Measurements from ENCODE around the gene CPED1. TPM values are rescaled to one million over a fixed set of nuclear protein-coding genes. Genes with fewer than 3 reads are reported as not detected.

The CPED1 gene
- total RNA-seq, 1 experiment from 2014 or later, result 1.8 TPM

- H3K27me3 ChIP-seq (ENCODE audit: low read length), result peaks cover 58% of the 10 kb centered on the region
- DNase-seq (no peak), ATAC-seq (no peak)
- no peak overlapping the region for H2AFZ ChIP-seq (ENCODE audit: low read length)
- TF ChIP-seq, protein P1, sequence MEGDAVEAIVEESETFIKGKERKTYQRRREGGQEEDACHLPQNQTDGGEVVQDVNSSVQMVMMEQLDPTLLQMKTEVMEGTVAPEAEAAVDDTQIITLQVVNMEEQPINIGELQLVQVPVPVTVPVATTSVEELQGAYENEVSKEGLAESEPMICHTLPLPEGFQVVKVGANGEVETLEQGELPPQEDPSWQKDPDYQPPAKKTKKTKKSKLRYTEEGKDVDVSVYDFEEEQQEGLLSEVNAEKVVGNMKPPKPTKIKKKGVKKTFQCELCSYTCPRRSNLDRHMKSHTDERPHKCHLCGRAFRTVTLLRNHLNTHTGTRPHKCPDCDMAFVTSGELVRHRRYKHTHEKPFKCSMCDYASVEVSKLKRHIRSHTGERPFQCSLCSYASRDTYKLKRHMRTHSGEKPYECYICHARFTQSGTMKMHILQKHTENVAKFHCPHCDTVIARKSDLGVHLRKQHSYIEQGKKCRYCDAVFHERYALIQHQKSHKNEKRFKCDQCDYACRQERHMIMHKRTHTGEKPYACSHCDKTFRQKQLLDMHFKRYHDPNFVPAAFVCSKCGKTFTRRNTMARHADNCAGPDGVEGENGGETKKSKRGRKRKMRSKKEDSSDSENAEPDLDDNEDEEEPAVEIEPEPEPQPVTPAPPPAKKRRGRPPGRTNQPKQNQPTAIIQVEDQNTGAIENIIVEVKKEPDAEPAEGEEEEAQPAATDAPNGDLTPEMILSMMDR (conservative IDR thresholded peaks at IDR 0.05; ENCODE audit: low read depth, low read length), result no peak
- no peak for TF ChIP-seq EZH2 (IDR thresholded peaks at IDR 0.05; ENCODE audit: low read length, unreplicated experiment)
- no peaks in the 10 kb centered on the region for H4K20me1 ChIP-seq (ENCODE audit: low read length)
- H3K4me1 ChIP-seq (ENCODE audit: insufficient read depth, low read length), result no peaks in the 10 kb centered on the region
- no peak overlapping the region for H3K4me2 ChIP-seq (ENCODE audit: low read length)
- CTCF ChIA-PET, result no interaction called here
- H3F3A ChIP-seq (ENCODE audit: low read length, unreplicated experiment), result no peaks in the 10 kb centered on the region
- H3K36me3 ChIP-seq (ENCODE audit: low read depth, low read length), result no peaks in the 10 kb centered on the region
- no peak overlapping the region for H3K27ac ChIP-seq (ENCODE audit: low read length)
- H3K79me2 ChIP-seq (ENCODE audit: low read length), result no peaks in the 10 kb centered on the region
- intact Hi-C loops (cut with micrococcal nuclease), result loop anchor here (10.0 kb wide), 3 partner anchors 55 to 665 kb away; partner anchors contain the start of gene CPED1
- POLR2A ChIA-PET (ENCODE audit: unreplicated experiment), result no interaction called here
- no TSS peak for BruUV-seq (replicated peaks)
- H3K9ac ChIP-seq (ENCODE audit: low read length), result no peak overlapping the region
- no peak overlapping the region for H3K4me3 ChIP-seq (ENCODE audit: low read length)
- no peaks in the 10 kb centered on the region for H3K9me2 ChIP-seq (replicated peaks; ENCODE audit: low read length)
- no peaks in the 10 kb centered on the region for H3K9me3 ChIP-seq (ENCODE audit: low read length)
These were observed 341.7 kb downstream of the CPED1 start for GRCh38 chr7:121330053-121330833.

DNA sequence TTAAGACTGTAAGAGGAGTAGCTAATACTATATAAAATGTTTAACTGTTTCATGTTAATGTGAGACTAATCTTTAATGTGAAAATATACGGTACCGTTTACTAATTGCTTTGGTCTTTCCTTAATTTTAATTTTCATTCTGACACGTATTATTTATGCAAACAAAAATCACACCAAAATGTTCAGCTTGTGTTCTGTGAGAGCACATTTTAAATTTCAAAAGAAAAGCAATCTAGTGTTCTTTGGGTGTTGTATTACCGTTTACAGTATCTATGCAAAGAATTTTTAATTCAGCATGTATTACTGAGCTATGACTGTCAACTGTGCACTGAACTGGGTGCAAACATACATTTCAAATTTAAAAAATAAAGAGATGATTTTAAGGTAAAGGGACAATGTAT lies 342.5 kb downstream of the CPED1 start:
- Histone ChIP-seq H3K4me3 (ENCODE audit: low read length) (no peak overlapping the region), H3K27me3 (ENCODE audit: low read length) (peaks cover 66% of the 10 kb centered on the region), H3K36me3 (ENCODE audit: low read depth, low read length) (no peaks in the 10 kb centered on the region), H3K9ac (ENCODE audit: low read length) (no peak overlapping the region), H3K4me1 (ENCODE audit: insufficient read depth, low read length) (no peaks in the 10 kb centered on the region), H3K79me2 (ENCODE audit: low read length) (no peaks in the 10 kb centered on the region), H3K4me2 (ENCODE audit: low read length) (no peak overlapping the region), H3K9me2 (replicated peaks; ENCODE audit: low read length) (no peaks in the 10 kb centered on the region), H4K20me1 (ENCODE audit: low read length) (no peaks in the 10 kb centered on the region), H2AFZ (ENCODE audit: low read length) (no peak overlapping the region), H3F3A (ENCODE audit: low read length, unreplicated experiment) (no peaks in the 10 kb centered on the region), H3K27ac (ENCODE audit: low read length) (no peak overlapping the region), H3K9me3 (ENCODE audit: low read length) (no peaks in the 10 kb centered on the region)
- ChIA-PET CTCF (no interaction called here), POLR2A (ENCODE audit: unreplicated experiment) (interaction anchor here (0.6 kb wide), 1 partner anchor 159 kb away, joined by 5 read pairs; no protein-coding TSS in a partner anchor)
- intact Hi-C loops (cut with micrococcal nuclease), result loop anchor here (10.0 kb wide), 3 partner anchors 56 to 664 kb away; partner anchors contain the start of gene CPED1
- no peak for TF ChIP-seq EZH2phosphoT487 (IDR thresholded peaks at IDR 0.05; ENCODE audit: borderline replicate concordance, low read length)
- DNase-seq (no peak), ATAC-seq (no peak)
- no TSS peak for BruUV-seq (replicated peaks)

- Histone ChIP-seq H3K9me2 (replicated peaks; ENCODE audit: low read length) (no peaks in the 10 kb centered on the region), H3K36me3 (ENCODE audit: low read depth, low read length) (no peaks in the 10 kb centered on the region), H2AFZ (ENCODE audit: low read length) (no peak overlapping the region), H4K20me1 (ENCODE audit: low read length) (no peaks in the 10 kb centered on the region), H3K27ac (ENCODE audit: low read length) (no peak overlapping the region), H3K4me2 (ENCODE audit: low read length) (no peak overlapping the region), H3K4me3 (ENCODE audit: low read length) (no peak overlapping the region), H3K79me2 (ENCODE audit: low read length) (no peaks in the 10 kb centered on the region), H3K4me1 (ENCODE audit: insufficient read depth, low read length) (no peaks in the 10 kb centered on the region), H3K27me3 (ENCODE audit: low read length) (peaks cover 69% of the 10 kb centered on the region), H3K9ac (ENCODE audit: low read length) (no peak overlapping the region), H3K9me3 (ENCODE audit: low read length) (no peaks in the 10 kb centered on the region), H3F3A (ENCODE audit: low read length, unreplicated experiment) (no peaks in the 10 kb centered on the region)
- DNase-seq (no peak), ATAC-seq (no peak)
- intact Hi-C loops (cut with micrococcal nuclease), result loop anchor here (10.0 kb wide), 3 partner anchors 57 to 663 kb away; partner anchors contain the start of gene CPED1
- ChIA-PET POLR2A (ENCODE audit: unreplicated experiment) (interaction anchor here (0.6 kb wide), 1 partner anchor 160 kb away, joined by 5 read pairs; no protein-coding TSS in a partner anchor), CTCF (no interaction called here)
- BruUV-seq (replicated peaks), result no TSS peak
- no peak for TF ChIP-seq EZH2 (IDR thresholded peaks at IDR 0.05; ENCODE audit: low read length, unreplicated experiment)
- TF ChIP-seq EZH2phosphoT487 (IDR thresholded peaks at IDR 0.05; ENCODE audit: borderline replicate concordance, low read length), result no peak
- TF ChIP-seq, protein P1 (conservative IDR thresholded peaks at IDR 0.05; ENCODE audit: low read depth, low read length), result no peak
These were observed 343.1 kb downstream of the CPED1 start for GRCh38 chr7:121331574-121331973.

All from PC-3 (cell line).